ENCODE measurements around the gene STKLD1. TPM values are rescaled to one million over a fixed set of nuclear protein-coding genes. Genes with fewer than 3 reads are reported as not detected.
"Not testable (repeated sequence)": the region's sequence is repeated elsewhere in the genome, so short reads cannot be mapped to it uniquely, and the experiment has no call there.

The STKLD1 gene
- total RNA-seq, 3 donors from 2014 or later = 0.41 to 1.4 (median 1.3) TPM

- Histone ChIP-seq H3K4me3 (no peak overlapping the region), H3K4me1 (ENCODE audit: low read depth) (peaks cover 50% of the 10 kb centered on the region), H3K9me3 (no peaks in the 10 kb centered on the region), H3K36me3 (ENCODE audit: low read depth) (peaks cover 5% of the 10 kb centered on the region)
- TF ChIP-seq CTCF (IDR thresholded peaks at IDR 0.05) = no peak
- ATAC-seq (peak; percentile 16), DNase-seq (peak in 1 of 3 donors; percentile 25)
- intact Hi-C loops (cut with DNase I, micrococcal nuclease) = no loop called here
These were observed 5.5 kb upstream of the STKLD1 start for GRCh38 chr9:133370685-133371084.

GRCh38 chr9:133371261-133371711 is 4.9 kb upstream of the STKLD1 start:
- DNase-seq (no peak), ATAC-seq (no peak)
- peaks cover 50% of the 10 kb centered on the region for H3K4me1 ChIP-seq (ENCODE audit: low read depth)
- TF ChIP-seq CTCF (IDR thresholded peaks at IDR 0.05) = no peak
- no peak overlapping the region for H3K4me3 ChIP-seq
- H3K9me3 ChIP-seq = no peaks in the 10 kb centered on the region
- intact Hi-C loops (cut with DNase I, micrococcal nuclease) = no loop called here
- H3K36me3 ChIP-seq (ENCODE audit: low read depth) = peaks cover 5% of the 10 kb centered on the region

DNA sequence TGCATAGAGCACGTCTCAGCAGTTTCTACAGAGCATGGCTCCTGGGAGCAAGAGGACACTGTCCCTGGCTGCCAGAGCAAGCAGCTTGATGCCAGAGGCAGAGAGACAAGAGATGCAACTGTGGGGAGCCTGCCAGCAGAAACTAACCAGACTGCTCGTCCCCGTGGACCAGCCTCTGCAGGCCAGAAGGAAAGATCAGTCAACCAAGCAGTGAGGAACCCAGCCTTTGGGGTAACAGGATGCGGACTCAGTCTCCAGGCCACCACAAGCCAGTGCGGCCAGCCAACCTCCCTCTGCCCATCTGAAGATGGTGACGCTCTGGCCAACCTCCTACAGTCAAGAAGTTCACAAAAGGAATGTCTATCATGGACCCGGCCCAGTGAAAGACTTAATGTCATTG is 4.0 kb upstream of the STKLD1 start:
- H3K36me3 ChIP-seq (ENCODE audit: low read depth) = peaks cover 5% of the 10 kb centered on the region
- intact Hi-C loops (cut with DNase I, micrococcal nuclease) = no loop called here
- DNase-seq (no peak), ATAC-seq (no peak)
- no peak for TF ChIP-seq CTCF (IDR thresholded peaks at IDR 0.05)
- peaks cover 50% of the 10 kb centered on the region for H3K4me1 ChIP-seq (ENCODE audit: low read depth)
- H3K9me3 ChIP-seq = no peaks in the 10 kb centered on the region
- no peak overlapping the region for H3K4me3 ChIP-seq

GRCh38 chr9:133374612-133375115 is 1.5 kb upstream of the STKLD1 start:
- no peaks in the 10 kb centered on the region for H3K9me3 ChIP-seq
- ATAC-seq = no peak
- intact Hi-C loops (cut with DNase I, micrococcal nuclease) = no loop called here
- H3K4me1 ChIP-seq (ENCODE audit: low read depth) = peaks cover 27% of the 10 kb centered on the region
- H3K4me3 ChIP-seq = peak overlapping the region; percentile 97
- DNase-seq = no peak
- H3K36me3 ChIP-seq (ENCODE audit: low read depth) = peaks cover 5% of the 10 kb centered on the region
- TF ChIP-seq CTCF (IDR thresholded peaks at IDR 0.05) = no peak

GRCh38 chr9:133375116-133375723 is 946 bp upstream of the STKLD1 start:
- DNase-seq = peak in 2 of 3 donors; percentile 62 to 64
- intact Hi-C loops (cut with DNase I, micrococcal nuclease) = no loop called here
- ATAC-seq = peak; percentile 45
- peaks cover 21% of the 10 kb centered on the region for H3K4me1 ChIP-seq (ENCODE audit: low read depth)
- H3K36me3 ChIP-seq (ENCODE audit: low read depth) = peaks cover 5% of the 10 kb centered on the region
- no peaks in the 10 kb centered on the region for H3K9me3 ChIP-seq
- peak overlapping the region; percentile 97 for H3K4me3 ChIP-seq
- TF ChIP-seq CTCF (IDR thresholded peaks at IDR 0.05) = no peak

DNA sequence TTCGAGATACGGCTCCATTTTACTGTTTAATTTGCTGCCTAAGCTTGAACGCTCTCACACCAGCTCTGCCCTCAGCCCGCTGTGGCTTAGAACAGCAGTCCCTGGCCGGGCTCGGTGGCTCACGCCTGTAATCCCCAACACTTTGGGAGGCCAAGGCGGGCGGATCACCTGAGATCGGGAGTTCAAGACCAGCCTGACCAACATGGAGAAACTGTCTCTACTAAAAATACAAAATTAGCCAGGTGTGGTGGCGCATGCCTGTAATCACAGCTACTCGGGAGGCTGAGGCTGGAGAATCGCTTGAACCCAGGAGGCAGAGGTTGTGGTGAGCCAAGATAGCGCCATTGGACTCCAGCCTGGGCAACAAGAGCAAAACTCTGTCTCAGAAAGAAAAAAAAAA is 1.1 kb downstream of the STKLD1 start:
- intact Hi-C loops (cut with DNase I, micrococcal nuclease); H3K4me3 ChIP-seq; H3K36me3 ChIP-seq (ENCODE audit: low read depth); ATAC-seq; DNase-seq; H3K9me3 ChIP-seq: not testable (repeated sequence)
- H3K4me1 ChIP-seq (ENCODE audit: low read depth) = peaks cover 11% of the 10 kb centered on the region

Measured in mucosa of descending colon (tissue), 3 donors.